Suprapubic skin (tissue), 4 donors: ENCODE data around the gene SNX27.

Source experiments
- CTCF ChIP-seq, 2 donors: fragments of 200-600 bp in 1 of 2; fragments of 450-650 bp in 1 of 2; sonication (generic) in 1 of 2; IDR thresholded peaks; one replicate each; pipeline ENCODE4 v1.5.1; 2016 to 2019; ENCODE audit warnings: antibody characterized with exemption in 2 of 2, mild to moderate bottlenecking in 1 of 2, moderate library complexity in 1 of 2
- EP300 ChIP-seq: sonication (generic); formaldehyde crosslinking; IDR thresholded peaks from one replicate; pipeline ENCODE4 v1.6.1; 2017; ENCODE audit warnings: antibody characterized with exemption
- POLR2A ChIP-seq, 2 donors: fragments of 450-650 bp; IDR thresholded peaks; one replicate each; pipeline ENCODE4 v1.6.1; 2017; ENCODE audit warnings: antibody characterized with exemption in 2 of 2, mild to moderate bottlenecking in 2 of 2, moderate library complexity in 2 of 2
- POLR2AphosphoS5 ChIP-seq, 3 donors: sonication (generic); formaldehyde crosslinking; IDR thresholded peaks; one replicate each; pipeline ENCODE4 v1.6.1; 2017; ENCODE audit warnings: antibody characterized with exemption in 3 of 3

DNA sequence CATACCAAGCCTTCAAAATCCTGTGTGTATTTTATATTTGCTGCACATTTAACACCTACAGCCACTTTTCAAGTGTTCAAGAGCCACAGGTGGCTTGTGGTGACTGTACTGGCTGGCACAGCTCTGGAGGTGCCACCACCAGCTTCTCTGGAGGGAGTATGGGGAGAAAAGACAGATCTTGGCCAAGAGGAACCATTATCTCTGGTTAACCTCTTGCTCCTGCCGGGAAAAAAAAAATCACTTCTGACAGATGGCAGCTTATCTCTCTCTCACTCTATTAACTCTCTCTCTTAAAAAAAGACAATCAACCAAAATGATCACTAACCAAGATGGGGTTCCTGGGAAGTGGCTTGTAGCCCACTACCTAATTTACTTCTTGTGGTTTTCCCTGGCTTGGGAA is 108.3 kb downstream of the SNX27 start:
- TF ChIP-seq POLR2AphosphoS5 (IDR thresholded peaks at IDR 0.05) (no peak), CTCF (IDR thresholded peaks at IDR 0.05) (no peak), EP300 (no peak), POLR2A (IDR thresholded peaks at IDR 0.05) (no peak)
